Right lobe of liver (tissue), 4 donors: ENCODE results near the gene FIBP.

Source experiments
- POLR2A ChIP-seq: fragments of 450-650 bp; IDR thresholded peaks from one replicate; pipeline ENCODE4 v1.6.1; 2017; ENCODE audit warnings: antibody characterized with exemption, mild to moderate bottlenecking
- TF ChIP-seq, protein P1 (sequence below), 4 donors: fragments of 200-600 bp in 3 of 4; fragments of 450-650 bp in 1 of 4; IDR thresholded peaks; one replicate each; pipeline versions ENCODE4 v1.5.1 to v1.8.0; 2016 to 2022; ENCODE audit warnings: antibody characterized with exemption in 4 of 4, mild to moderate bottlenecking in 2 of 4
- donor health status: DM: no; HTN: no; CAD: no.
- donor health status: DM: no; HTN: no; CAD: no.
- donor health status: DM: no; HTN: yes; CAD: no.

DNA sequence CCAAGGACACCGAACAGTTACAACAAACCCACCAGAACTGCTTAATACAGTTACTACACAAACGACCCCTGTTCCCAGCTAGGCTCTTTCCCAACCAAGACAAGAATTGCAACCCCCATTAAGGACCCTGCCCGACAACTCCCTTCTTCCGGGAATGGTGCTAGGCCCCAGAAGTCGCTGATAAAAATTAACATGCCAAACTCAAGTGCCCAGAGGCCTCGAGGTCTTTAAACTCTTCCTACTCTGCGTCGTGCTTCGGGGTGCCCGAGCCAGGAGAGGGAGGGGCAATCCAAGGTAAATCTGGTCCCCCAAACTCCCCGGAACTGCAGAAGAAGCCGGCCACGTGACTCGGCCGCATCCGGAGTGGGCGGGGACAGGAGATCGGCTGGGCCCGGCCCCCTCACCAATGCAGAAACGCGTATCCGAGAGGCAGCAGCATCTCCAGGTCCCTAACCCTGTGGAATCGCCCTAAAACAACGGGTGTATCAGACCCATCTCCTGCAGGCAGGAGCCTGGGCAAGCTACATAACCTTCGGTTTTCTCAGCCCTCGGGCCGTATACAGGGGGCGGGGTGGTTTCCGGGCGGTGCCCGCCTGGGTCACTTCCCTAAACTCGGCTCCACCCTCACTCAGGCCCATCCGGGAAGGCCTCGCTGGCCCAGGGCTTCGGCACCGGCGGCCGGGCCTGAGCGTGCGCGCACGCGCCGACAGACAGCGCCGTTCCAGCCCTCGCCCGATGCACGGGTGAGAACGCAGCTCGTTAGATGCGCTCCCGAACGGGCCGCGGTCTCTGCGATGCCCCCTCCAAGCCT lies 31.4 kb downstream of the FIBP start:
- TF ChIP-seq, protein P1, sequence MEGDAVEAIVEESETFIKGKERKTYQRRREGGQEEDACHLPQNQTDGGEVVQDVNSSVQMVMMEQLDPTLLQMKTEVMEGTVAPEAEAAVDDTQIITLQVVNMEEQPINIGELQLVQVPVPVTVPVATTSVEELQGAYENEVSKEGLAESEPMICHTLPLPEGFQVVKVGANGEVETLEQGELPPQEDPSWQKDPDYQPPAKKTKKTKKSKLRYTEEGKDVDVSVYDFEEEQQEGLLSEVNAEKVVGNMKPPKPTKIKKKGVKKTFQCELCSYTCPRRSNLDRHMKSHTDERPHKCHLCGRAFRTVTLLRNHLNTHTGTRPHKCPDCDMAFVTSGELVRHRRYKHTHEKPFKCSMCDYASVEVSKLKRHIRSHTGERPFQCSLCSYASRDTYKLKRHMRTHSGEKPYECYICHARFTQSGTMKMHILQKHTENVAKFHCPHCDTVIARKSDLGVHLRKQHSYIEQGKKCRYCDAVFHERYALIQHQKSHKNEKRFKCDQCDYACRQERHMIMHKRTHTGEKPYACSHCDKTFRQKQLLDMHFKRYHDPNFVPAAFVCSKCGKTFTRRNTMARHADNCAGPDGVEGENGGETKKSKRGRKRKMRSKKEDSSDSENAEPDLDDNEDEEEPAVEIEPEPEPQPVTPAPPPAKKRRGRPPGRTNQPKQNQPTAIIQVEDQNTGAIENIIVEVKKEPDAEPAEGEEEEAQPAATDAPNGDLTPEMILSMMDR (IDR thresholded peaks at IDR 0.05), result no peak
- peak; percentile 68 for TF ChIP-seq POLR2A
